ENCODE measurements around the gene POU2AF3. TPM values are rescaled to one million over a fixed set of nuclear protein-coding genes. Genes with fewer than 3 reads are reported as not detected.

The POU2AF3 gene
- total and polyA plus RNA-seq, 2 of the 4 experiments (the other 2 are of a cell fraction): 0.17 TPM; not detected in 1

GRCh38 chr11:111283945-111284481 lies 14.3 kb upstream of the POU2AF3 start:
- H3K9me3 ChIP-seq (ENCODE audit: control insufficient read depth, insufficient read depth, low read length): no peaks in the 10 kb centered on the region
- no peak for TF ChIP-seq MAZ (IDR thresholded peaks at IDR 0.05; ENCODE audit: borderline replicate concordance, low read depth, low read length)
- no peak for TF ChIP-seq SMC3 (IDR thresholded peaks at IDR 0.05; ENCODE audit: low read depth, low read length)
- TF ChIP-seq CTCF (conservative IDR thresholded peaks at IDR 0.05; ENCODE audit: low read depth, low read length): no peak
- TF ChIP-seq CEBPB (IDR thresholded peaks at IDR 0.05; ENCODE audit: low read depth, low read length): no peak
- TF ChIP-seq RFX5 (IDR thresholded peaks at IDR 0.05; ENCODE audit: low read depth, low read length): no peak
- TF ChIP-seq POLR2A (IDR thresholded peaks at IDR 0.05; ENCODE audit: low read depth, low read length): no peak
- TF ChIP-seq MXI1 (IDR thresholded peaks at IDR 0.05; ENCODE audit: borderline replicate concordance, low read depth, low read length): no peak
- TF ChIP-seq RCOR1 (IDR thresholded peaks at IDR 0.05; ENCODE audit: insufficient replicate concordance, low read length): no peak
- TF ChIP-seq FOS (IDR thresholded peaks at IDR 0.05; ENCODE audit: low read depth, low read length): no peak
- no peak for TF ChIP-seq RAD21 (IDR thresholded peaks at IDR 0.05; ENCODE audit: low read length)
- no peak for TF ChIP-seq MAFK (IDR thresholded peaks at IDR 0.05; ENCODE audit: low read depth, low read length)
- TF ChIP-seq USF2 (IDR thresholded peaks at IDR 0.05; ENCODE audit: low read depth, low read length): no peak
- TF ChIP-seq NFE2L2 (IDR thresholded peaks at IDR 0.05; ENCODE audit: low read depth, low read length): no peak
- no peak for TF ChIP-seq ELK1 (IDR thresholded peaks at IDR 0.05; ENCODE audit: borderline replicate concordance, low read depth, low read length)
- TF ChIP-seq BHLHE40 (IDR thresholded peaks at IDR 0.05; ENCODE audit: low read depth, low read length): no peak
- TF ChIP-seq CHD1 (IDR thresholded peaks at IDR 0.05; ENCODE audit: low read depth, low read length): no peak
- no peak overlapping the region for H4K5ac ChIP-seq (ENCODE audit: low read depth, low read length)
- no peak overlapping the region for H3K14ac ChIP-seq (replicated peaks; ENCODE audit: low read depth, low read length)
- DNase-seq (peak; percentile 51), ATAC-seq (ENCODE audit: low read depth) (no peak)
- 79% methylated on average over 9 of the region's 33 CpGs; no CpG with 5 or more reads in 1 of the 2 experiments for WGBS, 2 experiments (ENCODE audit: extremely low coverage in 2 of 2, insufficient read length in 1 of 2)
- no peak overlapping the region for H2BK15ac ChIP-seq (ENCODE audit: low read depth, low read length)
- no peak overlapping the region for H3K4me3 ChIP-seq (ENCODE audit: insufficient read depth, low read depth, low read length)
- H3K9ac ChIP-seq (ENCODE audit: low read depth, low read length): no peak overlapping the region
- H3K36me3 ChIP-seq (ENCODE audit: control insufficient read depth, insufficient read depth, low read length): no peaks in the 10 kb centered on the region
- no peaks in the 10 kb centered on the region for H3K4me1 ChIP-seq (ENCODE audit: control insufficient read depth, insufficient read depth, low read length)
- H3K27me3 ChIP-seq (ENCODE audit: control insufficient read depth, insufficient read depth, low read length): peaks cover 26% of the 10 kb centered on the region
- in situ Hi-C loops (cut with MboI; ENCODE audit: low sequenced_read_pairs) (loop anchor here (5.0 to 10.0 kb wide), 2 partner anchors 163 to 491 kb away; no protein-coding TSS in a partner anchor), dilution Hi-C loops (cut with HindIII; ENCODE audit: low sequenced_read_pairs, unreplicated experiment) (no loop called here), intact Hi-C loops (cut with micrococcal nuclease) (loop anchor here (1.0 kb wide), 2 partner anchors 139 to 162 kb away; no protein-coding TSS in a partner anchor)
- no peaks in the 10 kb centered on the region for H3K79me1 ChIP-seq (ENCODE audit: low read depth in 1 of 2, low read length in 2 of 2)
- peak overlapping the region; percentile 62 for H2AFZ ChIP-seq (replicated peaks; ENCODE audit: low read length, poor library complexity)
- ChIA-PET CTCF (interaction anchor here (2.1 to 4.0 kb wide), 3 partner anchors 134 to 145 kb away, joined by 5 to 21 read pairs (median 12); no protein-coding TSS in a partner anchor), POLR2A (ENCODE audit: unreplicated experiment) (no interaction called here)
- no peaks in the 10 kb centered on the region for H4K20me1 ChIP-seq (ENCODE audit: insufficient read depth, low read length)
- H3K18ac ChIP-seq (ENCODE audit: low read depth, low read length): no peak overlapping the region
- H2BK20ac ChIP-seq (ENCODE audit: low read depth, low read length): no peak overlapping the region
- H3K9me1 ChIP-seq (ENCODE audit: insufficient read depth, low read length): no peaks in the 10 kb centered on the region
- H2AK5ac ChIP-seq (ENCODE audit: low read depth, low read length): no peak overlapping the region
- no peak overlapping the region for H4K91ac ChIP-seq (ENCODE audit: insufficient read depth, low read depth, low read length)
- H3K56ac ChIP-seq (ENCODE audit: extremely low read depth, insufficient read depth, low read length): no peak overlapping the region
- no peak overlapping the region for H3K23ac ChIP-seq (ENCODE audit: low read depth, low read length)
- H2BK120ac ChIP-seq (ENCODE audit: low read depth, low read length): no peak overlapping the region
- no peak overlapping the region for H3K27ac ChIP-seq (ENCODE audit: insufficient read depth, low read length)
- BruUV-seq (replicated peaks): no TSS peak
- no peak overlapping the region for H2AK9ac ChIP-seq (replicated peaks; ENCODE audit: low read depth, low read length, poor library complexity)
- no peak overlapping the region for H3K4me2 ChIP-seq (ENCODE audit: low read depth, low read length)
- no peak overlapping the region for H3K4ac ChIP-seq (ENCODE audit: low read depth, low read length)
- H4K8ac ChIP-seq (ENCODE audit: low read depth in 2 of 2, low read length in 2 of 2): no peak overlapping the region
- H2BK5ac ChIP-seq (ENCODE audit: low read depth, low read length, poor library complexity, severe bottlenecking): no peak overlapping the region

Measured in IMR-90 (cell line).